ENCODE results near the gene KRT16. TPM values are rescaled to one million over a fixed set of nuclear protein-coding genes. Genes with fewer than 3 reads are reported as not detected.

The KRT16 gene
- total RNA-seq, 4 donors from 2014 or later: 0.79 TPM; not detected in 3

- H3K4me1 ChIP-seq: no peaks in the 10 kb centered on the region
- no peak for TF ChIP-seq EP300 (IDR thresholded peaks at IDR 0.05; ENCODE audit: low read depth)
- no peak for TF ChIP-seq POLR2AphosphoS5 (IDR thresholded peaks at IDR 0.05)
- TF ChIP-seq POLR2A (IDR thresholded peaks at IDR 0.05): no peak
- TF ChIP-seq, protein P1, sequence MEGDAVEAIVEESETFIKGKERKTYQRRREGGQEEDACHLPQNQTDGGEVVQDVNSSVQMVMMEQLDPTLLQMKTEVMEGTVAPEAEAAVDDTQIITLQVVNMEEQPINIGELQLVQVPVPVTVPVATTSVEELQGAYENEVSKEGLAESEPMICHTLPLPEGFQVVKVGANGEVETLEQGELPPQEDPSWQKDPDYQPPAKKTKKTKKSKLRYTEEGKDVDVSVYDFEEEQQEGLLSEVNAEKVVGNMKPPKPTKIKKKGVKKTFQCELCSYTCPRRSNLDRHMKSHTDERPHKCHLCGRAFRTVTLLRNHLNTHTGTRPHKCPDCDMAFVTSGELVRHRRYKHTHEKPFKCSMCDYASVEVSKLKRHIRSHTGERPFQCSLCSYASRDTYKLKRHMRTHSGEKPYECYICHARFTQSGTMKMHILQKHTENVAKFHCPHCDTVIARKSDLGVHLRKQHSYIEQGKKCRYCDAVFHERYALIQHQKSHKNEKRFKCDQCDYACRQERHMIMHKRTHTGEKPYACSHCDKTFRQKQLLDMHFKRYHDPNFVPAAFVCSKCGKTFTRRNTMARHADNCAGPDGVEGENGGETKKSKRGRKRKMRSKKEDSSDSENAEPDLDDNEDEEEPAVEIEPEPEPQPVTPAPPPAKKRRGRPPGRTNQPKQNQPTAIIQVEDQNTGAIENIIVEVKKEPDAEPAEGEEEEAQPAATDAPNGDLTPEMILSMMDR (IDR thresholded peaks at IDR 0.05): no peak
- in situ Hi-C loops (cut with MboI; ENCODE audit: low pct_ligation_motif_present in 1 of 4, low pct_unique_long_range_greater_than_20kb in 1 of 4, low sequenced_read_pairs in 3 of 4): no loop called here
- no peak overlapping the region for H3K27ac ChIP-seq
- H3K27me3 ChIP-seq: no peaks in the 10 kb centered on the region
- H3K9me3 ChIP-seq: peaks cover 0 to 8% of the 10 kb centered on the region in 2 donors
- no peak for DNase-seq
- H3K4me3 ChIP-seq: no peak overlapping the region
- H3K36me3 ChIP-seq: no peaks in the 10 kb centered on the region
- intact Hi-C loops (cut with DNase I; ENCODE audit: low total_unique reads): no loop called here
- WGBS, 2 donors (ENCODE audit: low coverage in 1 of 2): 6 to 39% methylated on average over 2 of the region's 2 CpGs
Observed at GRCh38 chr17:41602524-41602923, 10.0 kb downstream of the KRT16 start.

- in situ Hi-C loops (cut with MboI; ENCODE audit: low pct_ligation_motif_present in 1 of 4, low pct_unique_long_range_greater_than_20kb in 1 of 4, low sequenced_read_pairs in 3 of 4): no loop called here
- no peaks in the 10 kb centered on the region for H3K27me3 ChIP-seq
- no peak overlapping the region for H3K4me3 ChIP-seq
- intact Hi-C loops (cut with DNase I; ENCODE audit: low total_unique reads): no loop called here
- H3K36me3 ChIP-seq: no peaks in the 10 kb centered on the region
- DNase-seq: no peak
- no peak overlapping the region for H3K27ac ChIP-seq
- 76 to 81% methylated on average over 3 to 4 of the region's 4 CpGs for WGBS, 2 donors (ENCODE audit: low coverage in 1 of 2)
- no peaks in the 10 kb centered on the region for H3K9me3 ChIP-seq
- TF ChIP-seq, protein P1 (IDR thresholded peaks at IDR 0.05): no peak
- TF ChIP-seq POLR2AphosphoS5 (IDR thresholded peaks at IDR 0.05): no peak
- TF ChIP-seq POLR2A (IDR thresholded peaks at IDR 0.05): no peak
- no peak for TF ChIP-seq EP300 (IDR thresholded peaks at IDR 0.05; ENCODE audit: low read depth)
- no peaks in the 10 kb centered on the region for H3K4me1 ChIP-seq
Observed at GRCh38 chr17:41600318-41600717, 12.2 kb downstream of the KRT16 start.

GRCh38 chr17:41599680-41600079 lies 12.9 kb downstream of the KRT16 start:
- no peaks in the 10 kb centered on the region for H3K36me3 ChIP-seq
- 67% methylated on average over 1 of the region's 1 CpG; no CpG with 5 or more reads in 1 of the 2 donors for WGBS, 2 donors (ENCODE audit: low coverage in 1 of 2)
- no peaks in the 10 kb centered on the region for H3K9me3 ChIP-seq
- TF ChIP-seq, protein P1 (IDR thresholded peaks at IDR 0.05): no peak
- TF ChIP-seq POLR2AphosphoS5 (IDR thresholded peaks at IDR 0.05) (no peak), POLR2A (IDR thresholded peaks at IDR 0.05) (no peak), EP300 (IDR thresholded peaks at IDR 0.05; ENCODE audit: low read depth) (no peak)
- H3K27me3 ChIP-seq: no peaks in the 10 kb centered on the region
- intact Hi-C loops (cut with DNase I; ENCODE audit: low total_unique reads): no loop called here
- in situ Hi-C loops (cut with MboI; ENCODE audit: low pct_ligation_motif_present in 1 of 4, low pct_unique_long_range_greater_than_20kb in 1 of 4, low sequenced_read_pairs in 3 of 4): no loop called here
- DNase-seq: no peak
- H3K4me3 ChIP-seq: no peak overlapping the region
- no peaks in the 10 kb centered on the region for H3K4me1 ChIP-seq
- H3K27ac ChIP-seq: no peak overlapping the region

DNA sequence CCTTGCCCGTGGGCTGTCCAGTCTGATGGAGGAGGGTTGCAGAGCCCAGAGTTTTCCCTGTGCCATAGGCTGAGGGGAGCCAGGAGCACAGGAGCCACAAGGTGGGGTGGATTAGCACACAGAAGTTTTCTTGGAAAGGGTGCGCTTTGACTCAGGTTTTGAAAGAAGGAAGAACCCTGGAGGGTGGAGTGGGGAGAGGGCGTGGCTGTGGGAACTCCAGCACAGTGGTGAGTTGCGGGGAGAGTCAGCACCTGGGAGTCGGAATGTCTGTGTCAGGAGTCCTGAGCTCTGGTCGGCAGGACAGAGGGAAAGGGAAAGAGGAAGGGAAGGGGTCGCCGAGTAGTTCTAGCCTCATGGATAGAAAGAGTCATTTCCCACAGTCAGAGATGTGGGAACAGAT lies 17.0 kb downstream of the KRT16 start:
- Histone ChIP-seq H3K36me3 (no peaks in the 10 kb centered on the region), H3K27me3 (peaks cover 3% of the 10 kb centered on the region), H3K27ac (no peak overlapping the region), H3K4me1 (no peaks in the 10 kb centered on the region), H3K9me3 (no peaks in the 10 kb centered on the region), H3K4me3 (no peak overlapping the region)
- TF ChIP-seq EP300 (IDR thresholded peaks at IDR 0.05; ENCODE audit: low read depth) (no peak), POLR2AphosphoS5 (IDR thresholded peaks at IDR 0.05) (no peak), POLR2A (IDR thresholded peaks at IDR 0.05) (no peak)
- TF ChIP-seq, protein P1 (IDR thresholded peaks at IDR 0.05): no peak
- WGBS, 2 donors (ENCODE audit: low coverage in 1 of 2): 61% methylated on average over 8 of the region's 8 CpGs; no CpG with 5 or more reads in 1 of the 2 donors
- in situ Hi-C loops (cut with MboI; ENCODE audit: low pct_ligation_motif_present in 1 of 4, low pct_unique_long_range_greater_than_20kb in 1 of 4, low sequenced_read_pairs in 3 of 4) (no loop called here), intact Hi-C loops (cut with DNase I; ENCODE audit: low total_unique reads) (no loop called here)
- no peak for DNase-seq

All from transverse colon (tissue), 4 donors.